NCI-H82 (cell line): ENCODE results near the gene DTX4.

Experiments used
- DNase-seq: peaks from one replicate; lab custom pipeline; 2025; lab: John Stamatoyannopoulos, UW

DTX4 gene

DNA sequence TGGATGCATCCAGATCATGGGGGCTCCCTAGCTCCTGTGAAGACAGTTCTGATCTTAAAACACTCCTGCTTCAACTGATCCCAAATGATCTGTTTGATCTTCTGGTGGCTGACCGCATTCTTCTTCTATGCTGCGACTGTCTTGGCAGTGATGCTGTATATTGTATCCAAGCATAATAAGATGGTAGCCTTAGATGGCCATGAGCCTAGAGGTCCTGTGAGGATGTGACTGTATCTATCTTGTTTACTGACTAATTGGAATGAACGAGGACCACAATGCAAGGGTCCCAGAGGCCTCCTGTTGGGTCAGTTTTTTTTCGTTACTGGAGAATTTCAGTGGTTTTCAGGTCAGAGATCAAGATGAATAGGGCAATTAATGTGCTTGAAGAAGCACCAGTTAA lies 47.9 kb downstream of the DTX4 start:
- no peak for DNase-seq

DNA sequence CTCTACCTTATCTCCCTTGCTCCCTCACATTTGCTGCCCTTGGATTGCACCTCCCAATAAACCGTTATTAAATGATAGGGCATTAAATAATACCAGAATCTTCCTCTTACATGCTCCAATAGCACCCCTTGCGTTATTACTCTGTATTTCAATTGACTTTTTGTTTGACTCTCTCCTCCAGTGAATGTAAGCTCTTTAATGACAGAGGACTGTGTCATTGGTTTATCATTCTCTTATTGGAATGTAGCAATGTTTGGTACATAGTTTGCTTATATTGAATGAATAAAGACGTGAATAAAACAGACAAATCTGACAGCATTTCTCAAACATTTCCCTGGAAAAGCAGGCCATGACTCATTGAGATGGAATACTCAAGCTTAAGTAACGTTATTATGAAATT lies 49.5 kb downstream of the DTX4 start:
- no peak for DNase-seq

DNA sequence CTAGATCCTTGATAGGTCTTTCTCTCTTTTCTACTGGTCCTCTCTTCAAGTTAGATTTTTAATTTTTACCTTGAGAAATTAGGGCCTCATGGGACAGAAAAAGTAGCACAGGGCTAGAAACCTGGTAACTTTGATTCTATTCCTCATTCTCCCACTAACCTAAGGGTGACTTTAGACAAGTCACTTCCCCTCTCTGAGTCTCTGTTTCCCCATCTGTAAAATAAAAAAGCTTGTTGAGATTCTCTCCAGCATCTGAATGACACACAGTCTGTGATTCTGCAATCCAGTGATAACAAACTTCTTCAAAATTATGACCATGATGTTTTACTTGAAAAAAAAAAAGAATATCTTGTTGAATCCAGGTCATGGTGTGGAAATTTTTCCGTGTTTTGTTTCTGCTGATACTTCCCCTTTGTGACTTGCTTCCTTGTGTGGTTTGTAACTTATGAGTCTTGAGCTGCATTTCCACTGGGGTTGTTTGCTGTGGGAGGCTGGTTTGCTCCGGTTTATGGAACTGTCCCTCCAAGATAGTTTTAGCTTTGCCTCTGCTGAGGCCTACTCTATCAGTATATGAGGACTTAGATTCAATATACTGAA lies 50.6 kb downstream of the DTX4 start:
- DNase-seq: no peak

DNA sequence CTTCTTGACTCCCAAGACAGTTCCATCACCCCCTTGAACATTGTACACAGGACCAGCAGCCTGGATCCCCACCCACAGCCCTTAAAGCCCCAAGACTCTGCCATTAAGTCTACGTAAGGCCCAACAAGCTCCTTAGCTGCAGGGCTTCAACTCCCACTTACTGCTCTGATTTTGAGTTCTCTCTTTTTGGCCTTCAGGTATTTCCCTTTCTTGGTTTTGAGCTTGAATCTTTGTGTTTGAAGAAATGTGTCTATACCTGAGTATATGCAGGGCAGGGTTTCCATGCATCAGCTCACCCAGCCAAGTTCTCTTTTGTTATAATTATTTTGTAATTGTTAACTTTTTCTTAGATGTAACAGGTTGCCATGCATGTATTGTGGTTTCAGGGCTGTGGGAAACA lies 51.2 kb downstream of the DTX4 start:
- no peak for DNase-seq

DNA sequence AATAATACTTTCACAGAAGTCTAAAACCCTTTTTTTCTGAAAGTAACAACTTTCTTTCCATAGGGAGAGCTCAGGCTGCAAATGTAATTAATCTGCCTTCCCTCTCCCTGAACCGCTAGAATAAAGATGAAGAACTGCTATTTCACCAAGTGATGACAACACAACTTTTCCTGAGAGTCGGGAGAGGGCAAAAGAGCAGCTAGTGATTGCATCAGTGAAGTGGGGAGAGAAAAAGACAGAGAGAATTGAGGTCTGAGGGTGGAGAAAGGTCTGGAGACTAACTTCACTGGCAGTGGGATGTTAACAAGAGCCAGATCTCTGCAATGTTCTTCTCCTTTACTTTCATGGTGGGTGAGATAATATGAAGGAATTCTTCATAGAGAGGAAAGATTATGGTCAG lies 51.7 kb downstream of the DTX4 start:
- DNase-seq: no peak

DNA sequence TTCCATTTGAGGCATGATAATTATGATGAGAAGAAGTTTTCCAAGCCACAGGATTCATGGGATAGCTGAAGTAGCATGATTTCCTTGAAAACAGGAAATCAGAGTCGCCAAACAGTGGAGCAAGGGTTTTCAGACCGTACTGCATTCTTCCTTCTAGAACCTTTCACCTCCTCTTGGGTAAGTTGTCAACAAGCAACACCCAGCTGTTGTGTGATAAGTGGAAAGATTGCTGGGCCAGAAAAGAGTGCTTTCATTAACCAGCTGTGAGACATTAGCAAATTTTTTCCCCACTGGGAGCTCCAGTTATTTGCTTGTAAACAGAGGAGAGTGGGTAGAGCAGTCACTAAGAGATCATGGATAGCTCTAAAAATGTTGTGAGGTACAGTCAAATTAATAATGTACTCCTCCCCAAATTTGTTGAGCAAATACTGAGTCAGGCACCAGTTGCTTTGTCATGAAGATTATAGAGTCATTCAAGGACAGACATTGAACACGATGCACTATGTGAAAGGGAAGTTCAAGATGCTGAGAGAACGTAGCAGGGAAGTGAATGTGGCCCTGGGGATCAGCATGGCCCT lies 52.5 kb downstream of the DTX4 start:
- DNase-seq: no peak

- DNase-seq: no peak
Measured at GRCh38 chr11:59225017-59225416, 53.1 kb downstream of the DTX4 start.

GRCh38 chr11:59226396-59226795 lies 54.5 kb downstream of the DTX4 start:
- no peak for DNase-seq

DNA sequence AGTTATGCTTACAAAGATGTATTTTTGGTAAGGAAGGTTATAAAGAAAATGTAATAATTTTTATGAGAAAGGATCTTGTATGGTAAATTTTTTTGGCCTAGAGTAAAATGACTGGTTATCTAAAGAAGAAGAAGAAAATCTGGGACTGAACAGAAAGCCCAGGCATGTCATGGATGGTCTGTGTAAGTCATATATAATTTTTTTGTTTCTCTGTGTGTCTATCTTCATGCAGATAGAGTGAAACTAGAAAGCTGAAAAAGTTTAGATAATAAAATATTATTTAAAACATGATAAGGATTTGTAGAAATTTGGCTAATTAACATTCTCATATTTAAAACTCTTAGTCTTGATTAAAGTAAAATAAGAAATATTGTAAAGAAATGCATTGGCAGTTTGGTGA lies 68.4 kb downstream of the DTX4 start:
- no peak for DNase-seq

GRCh38 chr11:59243633-59244032 lies 71.7 kb downstream of the DTX4 start:
- DNase-seq: no peak

DNA sequence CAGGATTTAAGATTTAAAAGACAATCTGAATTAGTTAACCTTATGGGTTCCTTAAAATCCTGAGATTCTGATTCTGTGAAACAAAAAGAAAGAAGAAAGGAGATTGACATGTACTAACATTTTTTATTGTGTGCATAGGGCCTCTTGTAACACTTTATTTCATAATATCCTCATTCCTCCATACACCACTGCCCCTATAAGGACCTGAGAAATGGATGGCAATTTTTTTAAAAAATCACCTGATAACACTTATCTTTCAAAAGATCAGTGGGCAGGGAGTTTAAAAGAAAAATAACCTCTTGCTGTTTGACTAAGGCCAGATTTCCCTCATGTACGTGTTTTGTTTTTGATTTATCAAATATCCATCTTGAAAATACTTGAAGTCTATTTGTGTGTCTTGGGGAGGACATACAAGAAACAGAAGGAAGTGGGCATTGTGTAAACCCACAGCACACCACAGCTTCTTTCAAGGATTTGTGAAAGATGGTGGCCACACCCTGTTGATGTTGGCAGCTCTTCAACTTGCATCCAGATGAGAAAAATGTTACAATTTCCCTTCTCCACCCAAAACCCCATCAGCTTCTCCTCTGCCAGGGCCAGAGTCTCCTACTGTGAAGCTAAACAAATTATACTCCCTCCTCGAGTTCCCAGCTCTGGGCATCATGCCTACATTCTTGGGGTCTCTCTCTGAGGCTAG lies 75.7 kb downstream of the DTX4 start:
- DNase-seq: no peak

- no peak for DNase-seq
Measured at GRCh38 chr11:59249535-59249934, 77.6 kb downstream of the DTX4 start.

DNA sequence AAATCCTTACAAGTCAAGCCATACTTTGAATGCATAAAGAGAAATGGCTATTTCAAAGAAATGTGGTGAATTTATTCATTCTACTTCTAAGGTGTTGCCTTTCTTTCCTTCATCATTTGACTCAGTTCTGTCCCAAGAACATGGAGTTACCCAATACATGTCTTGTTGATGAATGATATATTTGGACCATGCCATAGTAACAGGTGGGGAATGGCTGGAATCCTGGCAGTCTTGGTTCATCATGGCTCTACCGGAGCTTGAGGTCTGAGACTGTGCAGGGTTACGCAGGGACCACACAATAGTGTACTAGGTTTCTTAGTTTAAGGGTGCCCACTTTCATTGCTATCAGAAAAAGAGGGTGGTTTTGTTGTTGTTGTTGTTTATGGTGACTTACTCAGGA lies 81.1 kb downstream of the DTX4 start:
- no peak for DNase-seq

GRCh38 chr11:59254286-59254685 lies 82.4 kb downstream of the DTX4 start:
- DNase-seq: no peak

DNA sequence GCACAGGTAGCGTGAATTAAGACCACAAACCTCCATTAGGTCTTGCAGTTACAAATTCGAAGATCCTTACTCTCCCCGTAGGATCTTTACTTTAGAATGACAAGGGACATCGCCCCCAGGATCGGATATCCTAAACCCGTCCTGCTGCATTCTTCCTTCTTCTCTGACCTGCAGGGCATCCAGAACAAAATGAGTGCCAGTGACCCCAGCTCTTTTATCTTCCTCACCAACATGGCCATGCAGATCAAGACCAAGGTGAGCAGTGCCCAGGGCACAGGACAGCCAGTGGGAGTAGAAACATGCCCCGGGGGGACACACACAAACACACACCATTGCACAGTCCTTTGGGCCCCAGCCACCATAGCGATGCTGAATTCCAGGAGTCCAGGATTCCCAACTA lies 83.3 kb downstream of the DTX4 start:
- no peak for DNase-seq
